GM10248 (cell line): Measurements from ENCODE around the gene NCBP3.

Source experiments
- CTCF ChIA-PET: fragments of 300-600 bp; sonication (Branson Sonifier 250); formaldehyde crosslinking; extraction: SDS; loops from one replicate; lab custom pipeline; 2021; ENCODE audit warnings: antibody characterized with exemption; lab: Yijun Ruan, JAX
- POLR2A ChIA-PET: fragments of 350-650 bp; sonication (Branson Sonifier 250); formaldehyde crosslinking; extraction: SDS; loops from one replicate; lab custom pipeline; 2020; ENCODE audit warnings: antibody characterized with exemption; lab: Yijun Ruan, JAX
- DNase-seq: peaks from one replicate; pipeline ENCODE4 v3.0.0; 2012; ENCODE audit errors: extremely low spot score
- TF ChIP-seq, protein P1 (sequence below): IDR thresholded peaks from 2 replicates; pipeline ENCODE4 v1.5.1; 2012; ENCODE audit warnings: mild to moderate bottlenecking, low read depth; ENCODE audit errors: extremely low read depth, missing control alignments, control extremely low read depth

Gene NCBP3

DNA sequence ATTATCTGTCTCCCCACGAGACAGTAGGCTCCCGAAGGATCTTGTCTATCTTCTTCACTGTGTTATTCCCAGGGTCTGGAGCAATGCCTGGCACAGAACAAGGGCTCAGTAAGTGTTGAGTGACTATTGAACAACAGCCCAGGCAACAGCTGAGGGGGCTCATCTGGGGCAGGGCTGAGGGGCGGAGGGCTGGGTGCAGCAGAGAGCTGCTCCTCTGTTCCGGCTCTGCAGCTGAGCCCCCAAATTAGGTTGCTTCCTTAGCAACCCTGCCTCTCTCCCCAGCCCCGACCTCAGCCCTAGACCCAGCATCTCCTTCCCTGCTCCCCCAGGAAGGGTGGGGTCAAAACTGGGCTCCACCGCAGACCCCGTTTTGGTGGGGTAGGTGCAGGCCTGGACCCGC lies 77.3 kb downstream of the NCBP3 start:
- TF ChIP-seq, protein P1, sequence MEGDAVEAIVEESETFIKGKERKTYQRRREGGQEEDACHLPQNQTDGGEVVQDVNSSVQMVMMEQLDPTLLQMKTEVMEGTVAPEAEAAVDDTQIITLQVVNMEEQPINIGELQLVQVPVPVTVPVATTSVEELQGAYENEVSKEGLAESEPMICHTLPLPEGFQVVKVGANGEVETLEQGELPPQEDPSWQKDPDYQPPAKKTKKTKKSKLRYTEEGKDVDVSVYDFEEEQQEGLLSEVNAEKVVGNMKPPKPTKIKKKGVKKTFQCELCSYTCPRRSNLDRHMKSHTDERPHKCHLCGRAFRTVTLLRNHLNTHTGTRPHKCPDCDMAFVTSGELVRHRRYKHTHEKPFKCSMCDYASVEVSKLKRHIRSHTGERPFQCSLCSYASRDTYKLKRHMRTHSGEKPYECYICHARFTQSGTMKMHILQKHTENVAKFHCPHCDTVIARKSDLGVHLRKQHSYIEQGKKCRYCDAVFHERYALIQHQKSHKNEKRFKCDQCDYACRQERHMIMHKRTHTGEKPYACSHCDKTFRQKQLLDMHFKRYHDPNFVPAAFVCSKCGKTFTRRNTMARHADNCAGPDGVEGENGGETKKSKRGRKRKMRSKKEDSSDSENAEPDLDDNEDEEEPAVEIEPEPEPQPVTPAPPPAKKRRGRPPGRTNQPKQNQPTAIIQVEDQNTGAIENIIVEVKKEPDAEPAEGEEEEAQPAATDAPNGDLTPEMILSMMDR = no peak
- POLR2A ChIA-PET = no interaction called here
- CTCF ChIA-PET = interaction anchor here (1.5 to 1.8 kb wide), 3 partner anchors 8 to 33 kb away, joined by 4 to 8 read pairs (median 6); no protein-coding TSS in a partner anchor
- DNase-seq = no peak

DNA sequence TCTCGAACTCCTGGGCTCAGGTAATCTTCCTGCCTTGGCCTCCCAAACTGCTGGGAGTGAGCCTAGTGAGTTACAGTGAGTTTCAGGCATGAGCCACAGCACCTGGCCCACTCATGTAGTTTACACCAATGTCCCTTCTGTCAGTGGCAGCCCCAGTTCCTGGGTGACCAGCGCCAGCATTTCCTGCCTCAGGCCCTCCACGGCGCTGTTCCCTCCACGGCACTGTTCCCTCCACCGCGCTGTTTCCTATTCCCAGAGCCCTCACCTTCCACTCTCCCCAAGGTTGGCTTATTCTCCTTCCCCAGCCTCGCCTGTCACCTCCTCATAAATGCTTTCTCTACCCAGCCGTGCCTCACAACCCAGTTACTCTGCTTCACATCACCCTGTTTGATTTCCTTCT lies 77.7 kb downstream of the NCBP3 start:
- DNase-seq = no peak
- CTCF ChIA-PET = interaction anchor here (1.1 kb wide), 1 partner anchor 59 kb away, joined by 5 read pairs; no protein-coding TSS in a partner anchor
- POLR2A ChIA-PET = no interaction called here
- TF ChIP-seq, protein P1 = no peak

DNA sequence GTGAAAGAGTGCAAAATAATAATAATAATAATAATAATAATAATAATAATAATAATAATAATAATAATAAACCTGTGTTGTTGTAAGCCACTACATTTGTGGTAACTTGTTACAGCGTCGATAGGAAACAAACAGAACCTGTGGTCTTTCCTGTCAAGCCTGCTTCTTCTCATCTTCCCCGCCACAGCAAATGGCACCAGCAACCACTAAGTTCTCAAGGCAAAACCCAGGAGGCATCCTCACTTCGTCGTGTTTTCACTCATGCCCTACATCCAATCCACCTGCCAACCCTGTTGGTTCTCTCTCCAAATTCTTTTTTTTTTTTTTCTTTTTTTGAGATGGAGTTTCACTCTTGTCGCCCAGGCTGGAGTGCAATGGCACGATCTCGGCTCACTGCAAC lies 79.3 kb downstream of the NCBP3 start:
- TF ChIP-seq, protein P1 = no peak
- no peak for DNase-seq
- ChIA-PET POLR2A (no interaction called here), CTCF (interaction anchor here (0.8 to 1.2 kb wide), 3 partner anchors 28 to 50 kb away, joined by 3 to 4 read pairs (median 3); no protein-coding TSS in a partner anchor)

DNA sequence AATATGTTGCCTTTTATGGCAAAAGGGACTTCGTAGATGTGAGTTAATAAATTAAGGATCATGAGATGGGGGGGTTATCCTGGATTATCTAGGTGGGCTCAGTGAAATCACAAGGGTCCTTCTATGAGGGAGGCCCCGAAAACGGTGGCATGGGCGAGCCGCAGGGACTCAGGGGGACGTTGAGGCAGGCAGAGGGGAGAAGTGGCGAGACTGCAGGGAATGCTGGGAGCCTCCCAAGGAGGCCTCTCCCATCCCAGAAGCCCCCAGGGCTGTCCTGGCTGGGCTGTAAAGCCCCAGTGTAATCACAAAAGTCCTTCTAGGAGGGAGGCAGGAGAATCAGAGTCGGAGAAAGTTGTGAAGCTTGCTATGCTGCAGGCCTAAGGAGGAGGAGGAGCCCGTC lies 80.1 kb downstream of the NCBP3 start:
- DNase-seq = no peak
- ChIA-PET CTCF (interaction anchor here (0.8 to 1.2 kb wide), 3 partner anchors 27 to 49 kb away, joined by 3 to 4 read pairs (median 3); no protein-coding TSS in a partner anchor), POLR2A (no interaction called here)
- TF ChIP-seq, protein P1 = no peak

DNA sequence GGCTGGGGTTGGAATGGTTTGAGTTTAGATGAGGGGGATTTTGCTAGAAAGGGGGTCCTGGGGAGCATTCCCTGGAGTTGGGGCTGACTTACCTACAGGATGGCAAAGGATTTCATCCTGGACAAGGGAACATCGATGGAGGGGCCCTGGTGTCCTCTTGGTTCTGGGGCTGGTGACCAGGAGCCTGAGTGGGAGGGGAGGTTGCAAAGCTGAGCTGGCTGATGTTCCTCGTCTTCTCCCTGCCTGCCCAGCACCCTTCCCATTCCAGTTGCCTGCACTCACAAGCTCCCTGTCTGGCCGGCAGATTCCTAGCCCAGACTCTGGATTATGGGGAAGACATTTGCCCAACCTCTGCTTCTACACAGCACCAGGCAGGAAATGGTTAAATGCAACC lies 82.3 kb downstream of the NCBP3 start:
- DNase-seq = no peak
- CTCF ChIA-PET = interaction anchor here (1.4 to 10.6 kb wide), 3 partner anchors 10 to 82 kb away, joined by 5 to 111 read pairs (median 6); partner anchors contain the start of gene NCBP3
- TF ChIP-seq, protein P1 = no peak
- POLR2A ChIA-PET = interaction anchor here (1.0 kb wide), 1 partner anchor 15 kb away, joined by 3 read pairs; no protein-coding TSS in a partner anchor

DNA sequence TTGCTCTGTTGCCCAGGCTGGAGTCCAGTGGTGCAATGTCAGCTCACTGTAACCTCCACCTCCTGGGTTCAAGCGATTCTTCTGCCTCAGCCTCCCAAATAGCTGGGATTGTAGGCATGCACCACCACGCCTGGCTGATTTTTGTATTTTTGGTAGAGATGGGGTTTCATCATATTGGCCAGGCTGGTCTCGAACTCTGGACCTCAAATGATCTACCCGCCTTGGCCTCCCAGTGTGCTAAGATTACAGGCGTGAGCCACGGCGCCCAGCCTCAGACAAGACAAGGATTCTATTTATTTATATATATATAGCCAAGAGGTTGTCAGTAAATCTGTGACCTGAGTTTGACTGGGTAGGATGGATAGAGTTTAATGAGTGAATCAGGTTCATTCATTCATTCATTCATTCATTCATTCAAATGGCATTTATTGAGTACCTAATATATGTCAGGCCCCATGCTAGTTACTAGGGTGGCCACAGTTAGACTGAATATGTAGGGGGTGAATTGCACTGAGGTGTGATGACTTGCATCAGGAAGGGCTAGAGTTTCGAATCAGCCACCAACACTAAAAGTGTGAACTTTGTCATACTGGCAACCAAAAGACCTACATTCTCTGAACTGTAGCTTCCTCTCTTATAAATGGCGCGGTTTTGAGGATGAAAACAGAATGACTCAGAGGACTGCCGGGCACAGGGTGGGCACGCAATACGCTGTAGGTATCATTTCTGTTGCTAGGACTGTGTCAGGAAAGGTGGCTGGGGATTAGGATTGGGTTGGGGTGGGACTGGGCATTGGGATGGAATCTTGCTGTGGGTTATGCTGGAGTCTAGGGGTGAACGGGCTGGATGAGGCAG lies 82.9 kb downstream of the NCBP3 start:
- TF ChIP-seq, protein P1 = no peak
- ChIA-PET POLR2A (interaction anchor here (1.0 kb wide), 1 partner anchor 16 kb away, joined by 3 read pairs; no protein-coding TSS in a partner anchor), CTCF (interaction anchor here (1.4 to 10.6 kb wide), 3 partner anchors 10 to 83 kb away, joined by 5 to 111 read pairs (median 6); partner anchors contain the start of gene NCBP3)
- DNase-seq = peak; percentile 80
